Stimulated activated CD4-positive, alpha-beta T cell treated with anti-CD3 and anti-CD28 coated beads, Interleukin-12 subunit alpha, Interleukin-12 subunit beta, amount 100 ng/mL, for 4 hours (primary cell): ENCODE results near the gene ZDHHC8.

ENCODE experiments used
- DNase-seq: peaks from one replicate; pipeline ENCODE4 v3.0.0-alpha.2; 2020

Gene ZDHHC8

DNA sequence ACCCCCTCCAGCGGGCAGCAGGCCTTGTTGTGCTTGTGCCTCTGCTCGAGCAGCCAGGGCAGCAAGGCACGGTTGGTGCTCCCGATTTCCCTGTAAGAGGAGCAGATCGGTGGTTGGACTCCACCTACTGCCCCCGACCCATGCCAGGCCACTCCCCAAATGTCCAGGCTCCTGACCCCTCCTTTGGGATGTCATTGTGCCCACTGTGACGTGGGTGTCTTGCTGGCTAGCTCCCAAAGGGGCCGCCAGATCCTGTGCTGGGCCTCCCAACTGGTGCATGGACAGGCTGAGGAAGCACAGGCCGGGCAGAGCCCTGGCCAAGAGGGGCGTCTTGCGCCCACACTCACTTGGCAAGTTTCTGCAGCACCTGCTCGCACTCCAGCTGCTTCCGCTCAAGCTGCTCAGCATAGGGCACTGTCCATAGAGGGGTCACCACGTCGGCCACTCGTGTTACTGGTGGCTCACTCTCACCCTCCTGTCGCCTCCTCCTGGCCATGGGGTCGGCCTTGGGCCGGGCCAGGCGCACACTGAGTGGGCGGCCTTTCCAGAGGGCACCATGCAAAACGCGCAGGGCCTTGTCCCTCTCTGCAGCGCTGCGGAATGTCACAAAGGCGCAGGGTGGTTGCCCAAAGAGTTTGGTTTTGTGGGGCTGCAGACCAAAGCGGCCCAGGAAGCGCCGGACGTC, 15.8 kb upstream of the ZDHHC8 start, which contains the start of gene RANBP1:
Gene RANBP1 (plus strand): TSS at position 414 of the 685 bp plus-strand sequence. CDS start 81 bp downstream, at position 495.
- no peak for DNase-seq

- DNase-seq = no peak
Observed at GRCh38 chr22:20116376-20116950, 15.1 kb upstream of the ZDHHC8 start.

GRCh38 chr22:20116951-20117632, 14.5 kb upstream of the ZDHHC8 start, which contains the start of gene TRMT2A:
Gene TRMT2A, minus strand, starts transcription at chr22:20117226. Its CDS starts 320 bp downstream, at chr22:20116906.
- peak; percentile 96 for DNase-seq

- DNase-seq = peak; percentile 77
Observed at GRCh38 chr22:20117633-20118299, 13.8 kb upstream of the ZDHHC8 start.

GRCh38 chr22:20118300-20119020, 13.1 kb upstream of the ZDHHC8 start:
- DNase-seq = no peak

GRCh38 chr22:20121856-20122415, 9.7 kb upstream of the ZDHHC8 start:
- no peak for DNase-seq

DNA sequence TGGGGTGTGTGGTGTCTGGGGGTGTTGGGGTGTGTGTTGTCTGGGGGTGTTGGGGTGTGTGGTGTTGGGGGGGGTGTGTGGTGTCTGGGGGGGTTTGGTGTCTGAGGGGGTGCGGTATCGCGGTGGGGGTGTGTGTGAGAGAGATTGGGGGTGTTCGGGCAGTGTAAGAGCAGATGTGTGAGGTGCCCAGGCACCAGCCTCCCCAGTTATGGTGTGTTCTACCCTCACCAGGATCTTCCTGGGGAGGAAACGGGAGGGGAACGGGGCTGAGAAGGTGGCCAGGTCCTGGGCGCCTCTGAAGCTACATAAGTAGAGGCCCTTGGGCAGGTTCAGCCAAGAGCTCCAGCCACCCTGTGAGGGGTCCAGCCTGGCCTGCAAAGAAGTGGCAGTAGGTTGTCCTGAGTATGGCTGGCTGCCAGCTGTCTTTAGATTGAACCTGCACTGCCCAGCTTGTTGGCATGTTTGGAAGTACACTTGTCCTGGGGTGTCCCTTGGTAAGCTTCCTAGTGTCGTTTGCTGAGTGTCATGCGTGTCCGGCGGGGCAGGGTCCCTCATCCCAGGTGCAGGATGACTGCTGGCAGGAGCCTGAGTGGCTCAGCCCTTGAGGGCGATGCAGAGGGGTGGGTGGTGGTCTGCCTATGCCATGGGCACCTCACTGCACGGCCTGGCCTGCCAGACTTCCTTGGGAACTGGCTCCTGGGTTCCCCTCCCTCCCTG, 8.1 kb upstream of the ZDHHC8 start:
- DNase-seq = no peak

GRCh38 chr22:20124083-20124787, 7.4 kb upstream of the ZDHHC8 start:
- DNase-seq = no peak

DNA sequence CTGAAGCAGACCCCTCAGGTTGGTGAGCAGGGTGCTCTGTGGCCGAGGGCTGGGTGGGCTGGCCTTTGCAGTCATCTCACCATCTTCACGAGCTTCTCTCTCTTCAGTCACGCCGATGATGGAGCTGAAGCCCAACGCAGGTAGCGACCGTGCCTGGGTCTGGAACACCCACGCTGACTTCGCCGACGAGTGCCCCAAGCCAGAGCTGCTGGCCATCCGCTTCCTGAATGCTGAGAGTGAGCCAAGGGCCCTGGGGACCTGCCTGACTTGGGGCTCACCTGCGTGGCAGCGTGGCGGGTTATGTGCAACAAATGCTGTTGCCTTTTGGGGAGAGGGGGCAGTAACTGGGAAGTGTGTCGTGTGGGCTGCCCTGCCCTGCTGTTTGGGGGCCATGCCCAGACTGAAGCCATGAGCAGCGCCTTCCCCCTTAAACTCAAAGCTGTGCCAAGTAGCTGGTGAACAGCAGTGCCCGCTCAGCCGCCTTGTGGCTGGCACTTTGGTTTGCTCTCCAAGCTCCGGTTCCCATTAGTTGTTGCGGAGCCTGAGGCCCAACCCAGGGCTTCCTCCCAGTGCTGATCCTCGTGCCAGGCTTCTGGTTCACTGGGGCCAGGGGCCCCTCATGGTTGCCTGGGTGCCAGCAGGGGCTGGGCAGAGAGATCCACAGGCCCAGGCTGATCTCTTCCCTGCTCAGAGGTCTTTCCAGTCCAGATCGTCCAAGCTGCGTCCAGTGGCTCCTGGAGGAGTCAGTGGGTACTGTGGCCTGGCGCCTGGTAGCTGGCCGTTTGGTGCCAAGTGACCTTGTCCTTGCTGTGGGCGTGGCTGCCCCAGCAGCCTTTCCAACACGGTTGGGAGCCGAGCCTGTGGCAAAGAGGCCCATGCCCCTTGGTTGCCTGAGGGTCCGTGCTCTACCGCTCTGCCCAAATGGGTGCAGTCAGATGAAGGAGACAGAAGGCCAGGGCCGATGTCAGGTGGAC, 6.1 kb upstream of the ZDHHC8 start:
- DNase-seq = no peak

DNA sequence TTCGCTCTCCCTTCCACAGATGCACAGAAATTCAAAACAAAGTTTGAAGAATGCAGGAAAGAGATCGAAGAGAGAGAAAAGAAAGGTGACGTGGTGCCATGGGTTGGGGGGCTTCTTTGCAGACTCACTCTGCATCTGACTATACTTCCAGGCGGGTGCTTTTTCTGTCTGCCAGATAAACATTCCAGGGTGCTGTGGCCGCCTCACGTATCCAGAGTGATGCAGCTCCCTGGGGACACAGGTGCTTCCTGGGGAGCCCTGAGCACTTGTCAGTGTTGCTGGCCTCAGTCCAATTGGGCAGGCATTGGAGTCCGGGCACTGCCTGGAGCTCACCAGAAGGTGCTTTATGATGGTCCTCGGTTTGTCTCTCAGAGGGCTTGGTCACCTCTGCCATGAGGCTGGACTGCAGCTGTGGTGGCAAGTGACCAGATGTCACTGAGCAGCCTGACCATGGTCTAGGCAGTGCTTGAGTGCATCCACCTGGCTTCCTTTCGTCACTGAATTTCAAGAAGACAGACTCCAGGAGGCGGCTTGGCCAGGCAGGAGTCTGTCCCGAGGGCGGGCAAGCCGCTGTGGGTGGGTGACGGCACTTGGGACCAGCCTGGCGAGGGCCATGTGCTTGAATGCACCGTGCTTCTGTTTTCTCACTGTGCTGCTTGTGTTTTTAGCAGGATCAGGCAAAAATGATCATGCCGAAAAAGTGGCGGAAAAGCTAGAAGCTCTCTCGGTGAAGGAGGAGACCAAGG, 5.1 kb upstream of the ZDHHC8 start:
- DNase-seq = no peak

- no peak for DNase-seq
Observed at GRCh38 chr22:20127318-20127868, 4.2 kb upstream of the ZDHHC8 start.

DNA sequence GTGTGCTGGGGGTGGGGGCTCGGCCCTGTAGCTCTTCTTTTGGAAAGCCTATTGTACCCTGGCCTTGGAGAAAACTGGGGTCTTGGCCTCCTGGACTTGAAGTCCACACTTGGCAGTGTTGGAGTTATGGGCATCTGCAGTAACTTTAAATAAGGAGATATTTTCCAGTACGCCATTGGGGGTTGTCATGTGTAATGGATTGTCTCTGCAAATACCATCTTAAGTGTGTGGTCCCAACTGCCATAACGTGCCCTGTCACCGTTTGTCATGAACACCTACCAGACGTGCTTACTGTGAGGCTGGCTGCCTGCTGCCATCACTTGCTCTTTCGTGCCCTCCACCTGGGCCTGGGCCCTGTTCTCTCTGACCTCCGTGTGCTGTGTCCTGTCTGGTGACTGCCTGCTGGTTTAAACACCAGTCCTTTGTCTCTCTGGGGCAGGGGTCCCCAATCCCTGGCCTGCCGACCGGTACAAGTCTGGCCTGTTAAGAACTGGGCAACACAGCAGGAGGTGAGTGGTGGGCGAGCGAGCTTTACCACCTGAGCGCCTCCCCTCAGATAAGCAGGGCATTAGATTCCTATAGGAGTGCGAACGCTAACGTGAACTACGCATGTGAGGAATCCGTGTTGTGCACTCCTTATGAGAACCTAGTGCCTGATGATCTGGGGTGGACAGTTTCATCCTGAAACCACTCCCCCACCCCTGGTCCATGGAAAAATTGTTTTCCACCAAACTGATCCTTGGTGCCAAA, 3.6 kb upstream of the ZDHHC8 start:
- DNase-seq = no peak

DNA sequence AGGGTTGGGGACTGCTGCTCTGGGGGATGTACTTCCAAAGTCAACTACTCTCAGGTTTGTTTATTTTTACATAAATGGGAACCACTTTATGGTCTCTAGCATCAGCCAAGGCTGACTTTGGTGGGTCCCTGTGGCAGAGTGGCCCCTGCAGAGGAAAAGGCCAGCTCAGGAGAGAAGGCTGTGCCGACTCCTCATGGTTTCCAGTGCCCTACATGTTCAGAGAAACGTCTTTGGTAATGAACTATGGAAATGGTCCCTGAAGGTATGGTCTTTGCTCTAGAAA, 3.0 kb upstream of the ZDHHC8 start:
- DNase-seq = no peak

- peak; percentile 43 for DNase-seq
Observed at GRCh38 chr22:20128902-20129746, 2.5 kb upstream of the ZDHHC8 start.

DNA sequence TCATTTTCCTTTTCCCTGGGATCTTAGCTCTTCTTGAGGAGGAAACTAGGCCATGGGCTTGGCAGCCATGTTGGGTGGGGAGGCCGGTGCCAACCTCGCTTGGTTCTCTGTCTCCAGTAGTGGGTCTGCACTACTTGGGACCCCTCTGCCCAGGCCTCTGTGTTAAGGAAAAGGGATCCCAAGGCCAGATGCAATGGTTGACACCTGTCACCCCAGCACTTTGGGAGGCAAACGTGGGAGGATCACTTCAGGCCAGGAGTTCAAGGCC, 1.9 kb upstream of the ZDHHC8 start:
- no peak for DNase-seq

- no peak for DNase-seq
Observed at GRCh38 chr22:20130319-20130718, 1.3 kb upstream of the ZDHHC8 start.
